ENCODE measurements around the gene NECAB2.

Gene NECAB2

GRCh38 chr16:84029297-84030047 is 61.4 kb downstream of the NECAB2 start:
- no peak for DNase-seq

- no peak for DNase-seq
These were observed 63.5 kb downstream of the NECAB2 start for GRCh38 chr16:84031556-84031955.

DNA sequence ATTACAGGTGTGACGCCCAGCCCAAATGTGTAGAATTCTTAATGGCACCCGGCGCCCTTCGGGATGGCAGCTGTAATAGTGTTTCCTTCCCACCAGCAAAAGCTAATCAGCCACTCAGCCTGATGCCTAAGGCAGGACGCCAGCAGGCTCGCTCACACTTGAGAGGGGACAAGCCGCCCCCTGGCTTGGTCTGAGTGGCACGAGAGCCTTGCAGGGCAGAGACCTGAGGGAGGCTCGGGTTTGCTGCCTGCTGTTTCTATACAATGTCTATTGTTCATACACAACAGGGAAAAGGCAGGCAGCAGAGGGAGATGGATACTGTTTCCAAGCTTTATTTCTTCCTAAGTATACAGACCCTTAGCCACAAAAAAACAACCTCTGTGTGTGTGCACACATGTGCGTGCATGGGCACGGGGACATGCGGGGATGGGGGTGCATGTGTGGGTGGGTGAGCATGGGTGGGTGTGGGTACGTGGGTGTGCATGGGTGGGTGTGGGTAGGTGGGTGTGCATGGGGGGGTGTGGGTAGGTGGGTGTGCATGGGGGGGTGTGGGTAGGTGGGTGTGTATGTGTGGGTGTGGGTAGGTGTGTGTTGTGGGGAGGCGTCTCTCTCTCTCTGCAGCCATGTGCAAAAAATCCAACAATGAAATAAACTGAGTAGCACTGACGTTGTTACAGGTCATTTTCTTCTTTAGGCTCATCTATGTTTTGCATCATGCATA is 64.6 kb downstream of the NECAB2 start:
- no peak for DNase-seq

GRCh38 chr16:84033251-84034195 is 65.5 kb downstream of the NECAB2 start:
- DNase-seq, result no peak

GRCh38 chr16:84034516-84034915 is 66.5 kb downstream of the NECAB2 start:
- no peak for DNase-seq

DNA sequence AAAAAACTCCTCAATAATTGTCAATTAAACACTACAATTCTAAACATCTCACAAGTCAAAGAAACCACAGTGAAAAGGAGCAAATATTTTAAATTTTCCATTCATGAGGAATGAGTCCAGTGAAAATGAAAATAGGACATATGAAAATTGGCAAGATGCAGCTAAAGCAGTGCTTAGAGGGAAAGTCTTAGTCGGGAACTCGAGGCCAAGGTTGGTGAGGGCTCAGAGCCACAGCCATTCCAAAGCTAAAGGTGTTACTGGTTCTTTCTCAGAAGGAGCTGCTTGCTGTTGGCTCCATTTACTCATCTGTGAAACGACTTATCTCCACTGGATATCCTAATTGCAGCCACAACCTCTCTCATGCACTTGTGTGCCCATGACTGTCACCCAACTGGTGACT is 68.1 kb downstream of the NECAB2 start:
- DNase-seq, result no peak

DNA sequence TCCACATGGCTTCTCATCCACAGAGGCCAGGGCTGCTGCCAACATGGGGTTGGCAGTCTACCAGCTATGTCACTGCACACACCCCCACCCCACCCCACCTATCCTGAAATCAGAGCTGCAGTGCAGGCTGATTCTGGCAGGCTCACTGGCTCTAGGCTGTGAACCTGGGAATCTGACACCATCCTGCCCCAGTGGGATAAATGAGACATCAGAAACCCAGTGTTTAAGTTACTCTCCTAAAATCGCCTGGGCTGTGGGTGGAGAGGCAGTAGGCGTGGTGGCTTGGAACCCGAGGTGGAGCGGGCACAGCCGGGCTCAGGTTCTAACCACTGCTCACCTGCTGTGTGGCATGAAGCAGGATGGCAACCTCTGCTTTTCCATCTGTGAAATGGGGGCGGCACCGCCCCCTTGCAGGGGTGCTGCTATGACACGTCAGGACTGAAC is 69.0 kb downstream of the NECAB2 start:
- DNase-seq, result no peak

- no peak for DNase-seq
These were observed 70.4 kb downstream of the NECAB2 start for GRCh38 chr16:84038469-84038868.

- DNase-seq, result no peak
These were observed 71.7 kb downstream of the NECAB2 start for GRCh38 chr16:84039696-84040095.

GRCh38 chr16:84040226-84040822 is 72.3 kb downstream of the NECAB2 start:
- no peak for DNase-seq

- DNase-seq, result no peak
These were observed 73.1 kb downstream of the NECAB2 start for GRCh38 chr16:84040823-84041820.

- no peak for DNase-seq
These were observed 73.8 kb downstream of the NECAB2 start for GRCh38 chr16:84041881-84042280.

DNA sequence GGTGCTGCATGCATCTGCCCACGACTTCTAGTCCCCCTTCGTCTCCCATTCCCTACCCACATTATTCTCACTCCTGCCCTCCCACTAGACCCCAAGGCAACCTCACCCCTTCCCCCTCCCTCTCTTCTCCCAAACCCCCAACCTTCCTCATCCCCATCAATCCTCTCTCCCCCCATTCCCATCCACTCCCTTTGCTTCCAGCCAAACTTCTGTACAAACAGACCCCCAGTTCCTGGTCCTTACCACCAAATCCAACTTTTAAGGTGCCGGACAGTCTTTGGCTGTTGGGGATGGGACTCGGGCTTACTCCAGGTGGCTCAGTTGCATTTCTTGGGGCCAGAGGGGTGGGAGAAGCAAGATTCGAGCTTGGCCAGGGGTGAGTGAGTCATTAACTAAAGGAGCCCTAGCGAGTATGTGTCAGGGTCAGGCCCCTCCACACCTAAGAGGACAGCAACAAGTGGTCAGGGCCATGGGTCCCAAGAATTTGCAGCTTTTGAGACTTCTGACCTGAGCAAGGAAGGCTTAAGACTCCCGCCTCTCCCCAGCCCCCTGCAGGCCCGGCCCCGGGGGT is 74.3 kb downstream of the NECAB2 start, which contains the start of gene SLC38A8:
SLC38A8 (minus strand) TSS at position 488 of the 571 bp plus-strand sequence. CDS start 638 bp downstream, outside the sequence.
- DNase-seq, result no peak

- no peak for DNase-seq
These were observed 74.9 kb downstream of the NECAB2 start for GRCh38 chr16:84042879-84043485.

DNA sequence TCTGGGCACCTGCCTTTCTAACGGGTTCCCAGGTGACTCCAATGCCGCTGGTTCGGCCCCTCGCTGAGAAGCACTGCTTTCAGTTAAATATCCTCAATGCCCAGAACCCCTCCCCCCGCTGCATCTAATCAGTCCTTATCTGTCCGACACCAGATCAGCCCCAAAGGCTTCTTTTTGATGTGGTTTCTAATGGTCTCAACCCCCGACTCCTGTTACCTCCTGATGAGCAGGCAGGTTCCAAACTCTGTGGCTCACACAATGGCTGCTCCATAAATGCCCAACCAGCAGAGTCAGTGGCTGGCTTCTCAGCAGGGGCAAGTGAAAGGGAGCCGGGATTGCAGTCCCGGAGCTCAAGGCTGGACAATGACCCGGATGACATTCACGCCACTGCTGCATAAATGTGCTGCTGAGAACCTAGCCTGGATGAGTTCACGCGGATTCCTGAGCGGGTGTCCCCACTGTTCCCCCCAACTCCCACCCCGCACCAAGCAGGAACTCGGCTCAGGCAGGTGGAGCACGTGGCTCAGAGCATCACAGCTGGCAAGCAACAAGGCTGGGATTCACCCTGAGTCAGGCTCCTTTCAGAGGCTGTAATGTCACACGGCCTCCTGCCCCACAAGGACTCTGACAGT is 75.6 kb downstream of the NECAB2 start:
- DNase-seq, result no peak

DNA sequence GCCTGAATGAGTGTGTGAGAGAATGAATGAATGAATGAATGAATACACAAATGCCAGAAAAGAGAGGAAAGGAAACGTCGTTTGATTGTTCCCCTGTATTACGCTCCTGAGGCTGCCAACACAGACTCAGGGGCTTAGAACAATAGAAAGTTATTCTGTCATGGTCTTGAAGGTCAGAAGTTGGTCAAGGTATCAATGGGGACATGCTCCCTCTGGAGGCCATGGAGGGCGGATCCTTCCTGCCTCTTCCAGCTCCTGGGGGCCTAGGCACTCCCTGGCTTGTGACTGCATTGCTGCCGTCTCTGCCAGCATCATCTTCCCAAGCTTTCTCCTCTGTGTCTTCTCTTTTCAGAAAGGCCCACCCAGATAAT is 76.1 kb downstream of the NECAB2 start:
- DNase-seq, result no peak

GRCh38 chr16:84045001-84045817 is 77.2 kb downstream of the NECAB2 start:
- no peak for DNase-seq

GRCh38 chr16:84045818-84046470 is 77.9 kb downstream of the NECAB2 start:
- no peak for DNase-seq

DNA sequence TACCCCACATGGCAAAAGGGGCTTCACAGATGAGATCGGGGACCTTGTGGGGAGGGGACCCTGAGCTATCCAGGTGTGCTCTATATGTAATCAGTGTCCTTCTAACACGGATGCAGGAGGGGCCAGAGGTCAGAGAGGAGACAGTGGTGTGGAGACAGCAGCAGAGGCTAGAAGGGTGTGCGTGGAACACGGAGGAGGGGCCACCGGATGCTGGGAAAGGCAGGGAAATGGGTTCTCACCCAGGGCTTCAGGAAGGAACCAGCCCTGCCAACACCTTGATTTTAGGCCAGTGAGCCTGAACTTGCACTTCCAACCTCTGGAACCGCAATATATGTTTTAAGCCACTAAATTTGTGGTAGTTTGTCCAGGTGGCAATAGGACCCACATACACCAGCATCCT is 79.2 kb downstream of the NECAB2 start:
- DNase-seq, result no peak
